Glomerular visceral epithelial cell (primary cell): Measurements from ENCODE around the gene OSBPL5.

Source experiments
- DNase-seq: peaks from one replicate; pipeline ENCODE4 v3.0.0-alpha.2; 2016; ENCODE audit errors: extremely low spot score

OSBPL5 gene

GRCh38 chr11:3163241-3163981 is 1.7 kb downstream of the OSBPL5 start:
- no peak for DNase-seq

GRCh38 chr11:3162410-3163240 is 2.5 kb downstream of the OSBPL5 start:
- DNase-seq: no peak

GRCh38 chr11:3161720-3162409 is 3.2 kb downstream of the OSBPL5 start:
- no peak for DNase-seq

- no peak for DNase-seq
These were observed 3.8 kb downstream of the OSBPL5 start for GRCh38 chr11:3161309-3161708.

DNA sequence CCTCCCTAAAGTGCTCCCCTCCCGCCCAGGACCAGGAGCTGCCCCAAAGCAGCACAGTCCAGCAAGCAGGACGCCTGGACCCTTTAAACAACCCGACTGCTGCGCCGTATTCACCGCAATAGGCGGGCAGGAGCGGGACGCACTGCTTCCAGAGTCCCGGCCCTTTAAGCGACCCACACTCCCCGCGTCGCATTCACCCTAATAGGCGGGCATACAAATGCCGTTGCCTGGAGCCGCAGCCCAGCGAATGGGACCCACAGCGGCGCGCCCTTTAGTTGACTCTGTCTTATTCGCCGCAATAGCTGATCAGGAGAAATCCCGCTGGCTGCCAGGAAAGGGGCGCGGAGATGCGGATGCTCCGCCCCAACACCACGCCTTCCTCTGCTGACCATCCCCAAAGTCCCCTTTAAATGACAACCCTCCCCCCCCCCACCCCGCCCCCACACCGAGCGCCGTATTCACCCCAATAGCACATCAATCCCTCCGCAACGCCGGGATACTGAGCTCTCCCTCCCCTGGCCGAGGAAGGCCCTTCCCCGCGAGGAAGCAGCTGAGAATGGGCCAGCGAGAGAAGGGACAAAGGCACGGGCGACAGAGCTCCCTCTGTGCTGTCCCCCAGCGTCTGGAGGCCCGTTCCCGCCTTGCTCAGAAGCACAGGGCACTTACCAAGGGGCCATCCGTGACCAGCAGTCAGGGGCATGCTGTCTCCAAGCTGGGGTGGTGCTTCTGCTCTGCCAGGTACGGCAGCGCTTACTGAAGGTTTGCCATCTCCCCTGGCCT is 4.7 kb downstream of the OSBPL5 start:
- DNase-seq: peak; percentile 83

DNA sequence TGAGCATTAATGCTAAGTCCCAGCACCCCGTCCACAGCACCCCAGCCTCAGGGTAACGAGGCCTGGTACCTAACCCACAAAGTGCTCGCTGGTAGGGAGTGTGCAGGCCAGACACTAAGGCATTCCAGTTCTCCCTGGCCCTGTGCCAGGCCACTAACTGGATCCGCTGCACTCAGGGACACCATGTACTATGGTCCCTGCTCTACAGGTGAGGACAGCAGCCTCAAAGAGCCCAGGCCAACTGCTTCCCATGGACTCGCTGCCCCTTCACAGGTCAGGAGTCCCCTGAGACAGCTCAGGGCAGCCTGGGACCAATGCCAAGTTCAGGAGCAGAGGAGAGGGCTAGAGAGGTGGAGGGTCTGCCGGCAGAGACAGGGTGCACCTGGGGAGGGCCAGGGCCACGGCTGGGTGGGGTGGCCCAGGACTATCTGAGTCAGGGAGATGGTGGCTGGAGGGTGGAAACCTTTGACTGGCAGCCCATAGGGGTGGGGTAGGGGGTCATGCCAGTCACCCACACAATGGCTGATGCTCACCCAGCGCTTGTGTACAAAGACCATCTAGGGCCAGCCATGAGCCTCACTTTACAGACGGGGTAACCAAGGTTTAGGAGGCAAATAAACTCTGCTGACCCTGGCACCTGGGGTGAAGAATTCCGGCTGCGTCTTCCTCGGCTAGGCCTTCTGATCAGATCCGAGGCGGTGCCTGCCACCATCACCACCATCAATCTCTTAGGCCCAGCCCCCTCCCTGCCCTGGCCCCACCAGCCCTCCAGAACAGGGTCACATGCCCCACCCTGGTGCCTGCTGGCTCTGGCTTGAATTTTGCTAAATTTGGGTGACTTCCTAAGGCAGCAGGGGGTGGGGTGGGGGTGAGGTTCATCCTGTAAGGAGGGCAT is 5.6 kb downstream of the OSBPL5 start:
- peak; percentile 18 for DNase-seq

GRCh38 chr11:3158821-3159220 is 6.3 kb downstream of the OSBPL5 start:
- DNase-seq: no peak

- DNase-seq: no peak
These were observed 6.9 kb downstream of the OSBPL5 start for GRCh38 chr11:3158131-3158591.

DNA sequence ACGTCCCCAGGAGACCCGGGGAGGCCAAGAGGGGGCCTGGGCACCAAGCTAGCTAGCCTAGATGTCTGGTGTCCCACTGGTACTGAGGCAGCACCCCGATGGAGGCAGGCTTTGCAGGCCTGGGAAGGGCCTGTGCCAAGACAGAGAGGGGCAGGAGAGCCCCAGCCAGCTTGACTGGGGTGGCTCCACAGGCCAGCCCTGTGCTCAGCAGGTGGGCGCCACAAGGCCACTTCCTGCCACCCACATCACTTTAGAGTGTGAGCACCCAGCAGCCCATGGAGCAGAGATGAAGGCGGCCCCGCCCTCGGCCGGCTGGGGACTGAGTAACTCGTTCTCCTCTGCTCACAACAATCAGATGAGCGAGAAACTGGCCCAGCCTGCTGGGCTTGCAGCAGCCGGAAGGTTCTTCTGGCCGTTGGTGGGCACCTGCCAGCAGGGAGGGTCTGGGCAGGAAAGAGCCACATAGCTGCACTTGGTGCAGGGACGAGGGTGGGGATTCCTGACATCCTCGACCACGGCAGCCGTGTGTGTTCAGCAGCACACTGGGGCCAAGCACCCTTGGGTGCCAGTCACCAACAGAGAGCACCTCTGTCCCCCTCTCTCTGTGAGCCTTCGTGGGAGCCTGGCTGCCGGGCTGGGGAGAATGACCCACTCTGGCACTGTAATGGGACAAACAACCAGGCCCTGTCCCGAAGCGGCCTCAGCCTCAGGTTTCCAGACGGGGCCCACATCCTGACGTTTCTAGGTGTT is 7.6 kb downstream of the OSBPL5 start:
- DNase-seq: peak; percentile 35

- no peak for DNase-seq
These were observed 8.3 kb downstream of the OSBPL5 start for GRCh38 chr11:3156661-3157311.

- no peak for DNase-seq
These were observed 8.8 kb downstream of the OSBPL5 start for GRCh38 chr11:3156282-3156660.

DNA sequence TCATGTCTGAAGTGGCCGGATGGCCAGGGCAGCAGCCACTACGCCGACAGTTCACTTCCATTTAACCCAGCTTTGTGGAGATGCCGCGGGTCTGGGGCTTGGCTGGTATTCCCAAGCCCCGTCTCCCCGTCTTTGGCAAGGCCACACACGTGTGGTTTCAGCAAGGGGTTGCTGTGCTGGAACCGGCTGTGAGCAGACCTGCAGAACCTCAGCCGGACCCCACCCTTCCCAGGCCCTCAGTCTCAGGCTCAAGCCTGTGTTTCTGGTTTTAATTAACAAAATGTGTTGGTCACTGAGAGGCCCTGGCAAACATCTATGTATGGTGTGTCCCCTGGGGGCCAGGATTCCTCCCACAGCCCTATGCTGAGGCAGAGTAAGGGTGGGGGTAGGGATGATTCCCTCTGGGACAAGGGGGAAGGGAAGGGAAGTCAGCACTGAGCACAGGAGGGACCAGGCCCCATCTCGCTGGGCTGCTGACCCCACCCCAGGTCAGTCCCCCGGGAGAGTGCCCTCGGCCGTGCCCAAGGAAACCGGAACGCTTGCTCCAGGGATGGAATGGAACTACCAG is 9.3 kb downstream of the OSBPL5 start:
- no peak for DNase-seq

- no peak for DNase-seq
These were observed 9.9 kb downstream of the OSBPL5 start for GRCh38 chr11:3155216-3155615.

GRCh38 chr11:3154001-3154599 is 11.0 kb downstream of the OSBPL5 start:
- no peak for DNase-seq

GRCh38 chr11:3153291-3153861 is 11.7 kb downstream of the OSBPL5 start:
- DNase-seq: peak; percentile 77

- no peak for DNase-seq
These were observed 12.5 kb downstream of the OSBPL5 start for GRCh38 chr11:3152471-3153110.

DNA sequence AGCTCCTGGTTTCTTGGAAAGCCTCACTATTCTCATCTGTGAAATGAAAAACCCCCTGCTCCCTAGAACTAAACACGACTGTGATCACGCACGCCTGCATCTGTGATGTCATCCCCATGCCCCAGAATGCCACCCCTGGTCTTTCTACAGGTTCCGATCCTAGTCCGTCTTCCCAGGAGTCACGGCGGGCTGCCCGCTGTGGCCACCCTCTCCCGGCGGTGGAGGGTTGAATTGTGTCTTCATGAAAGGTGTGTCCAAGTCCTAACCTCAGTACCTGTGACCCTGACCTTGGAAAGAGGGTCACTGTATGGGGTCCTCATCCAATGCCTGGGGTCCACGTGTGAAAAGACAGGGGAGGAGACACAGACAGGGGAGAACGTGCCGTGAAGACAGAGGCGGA is 14.4 kb downstream of the OSBPL5 start:
- DNase-seq: no peak

DNA sequence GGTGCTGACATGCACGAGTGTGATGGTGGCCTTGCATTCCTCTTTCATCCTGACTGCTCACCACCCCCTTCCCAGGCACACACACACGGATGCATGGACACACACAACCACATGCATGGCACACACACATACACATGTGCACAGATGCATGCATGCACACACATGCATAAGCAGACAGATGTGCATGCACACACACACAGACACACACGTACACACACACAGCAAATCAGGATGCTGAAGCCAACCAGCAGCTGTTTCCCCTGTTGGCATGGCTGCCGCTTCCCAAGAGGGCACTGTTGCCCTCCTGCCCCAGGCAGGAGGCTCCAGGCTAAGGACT is 15.3 kb downstream of the OSBPL5 start:
- DNase-seq: no peak
